ENCODE measurements around the gene MTA2.

- no peak for TF ChIP-seq NRF1 (conservative IDR thresholded peaks at IDR 0.05; ENCODE audit: low read depth, low read length)
- no peak for TF ChIP-seq TCF7 (IDR thresholded peaks at IDR 0.05; ENCODE audit: borderline replicate concordance)
- no peak for TF ChIP-seq IRF3 (IDR thresholded peaks at IDR 0.05)
- TF ChIP-seq RCOR1 (conservative IDR thresholded peaks at IDR 0.05; ENCODE audit: low read depth, low read length): no peak
- TF ChIP-seq GATAD2B (conservative IDR thresholded peaks at IDR 0.05; ENCODE audit: low read depth): no peak
- no peak for TF ChIP-seq CTCF (IDR thresholded peaks at IDR 0.05 in 2 of 3, conservative IDR thresholded peaks at IDR 0.05 in 1 of 3; ENCODE audit: control insufficient read depth in 2 of 3, extremely low read depth in 1 of 3, insufficient read depth in 1 of 3, low read depth in 3 of 3, low read length in 3 of 3)
- TF ChIP-seq CEBPB (IDR thresholded peaks at IDR 0.05; ENCODE audit: borderline replicate concordance in 1 of 2, low read depth in 2 of 2, low read length in 2 of 2): no peak
- TF ChIP-seq TCF3 (IDR thresholded peaks at IDR 0.05; ENCODE audit: borderline replicate concordance, insufficient read depth, low read depth, low read length): no peak
These were observed 52.9 kb downstream of the MTA2 start for GRCh38 chr11:62548545-62549335.

Measured in GM12878 (cell line).